Kidney glomerular epithelial cell (primary cell): ENCODE results near the gene OVAAL.
"Not testable (repeated sequence)": the region's sequence is repeated elsewhere in the genome, so short reads cannot be mapped to it uniquely, and the experiment has no call there.

ENCODE experiments used
- DNase-seq: peaks from one replicate; lab custom pipeline; 2025; lab: John Stamatoyannopoulos, UW

Gene OVAAL

DNA sequence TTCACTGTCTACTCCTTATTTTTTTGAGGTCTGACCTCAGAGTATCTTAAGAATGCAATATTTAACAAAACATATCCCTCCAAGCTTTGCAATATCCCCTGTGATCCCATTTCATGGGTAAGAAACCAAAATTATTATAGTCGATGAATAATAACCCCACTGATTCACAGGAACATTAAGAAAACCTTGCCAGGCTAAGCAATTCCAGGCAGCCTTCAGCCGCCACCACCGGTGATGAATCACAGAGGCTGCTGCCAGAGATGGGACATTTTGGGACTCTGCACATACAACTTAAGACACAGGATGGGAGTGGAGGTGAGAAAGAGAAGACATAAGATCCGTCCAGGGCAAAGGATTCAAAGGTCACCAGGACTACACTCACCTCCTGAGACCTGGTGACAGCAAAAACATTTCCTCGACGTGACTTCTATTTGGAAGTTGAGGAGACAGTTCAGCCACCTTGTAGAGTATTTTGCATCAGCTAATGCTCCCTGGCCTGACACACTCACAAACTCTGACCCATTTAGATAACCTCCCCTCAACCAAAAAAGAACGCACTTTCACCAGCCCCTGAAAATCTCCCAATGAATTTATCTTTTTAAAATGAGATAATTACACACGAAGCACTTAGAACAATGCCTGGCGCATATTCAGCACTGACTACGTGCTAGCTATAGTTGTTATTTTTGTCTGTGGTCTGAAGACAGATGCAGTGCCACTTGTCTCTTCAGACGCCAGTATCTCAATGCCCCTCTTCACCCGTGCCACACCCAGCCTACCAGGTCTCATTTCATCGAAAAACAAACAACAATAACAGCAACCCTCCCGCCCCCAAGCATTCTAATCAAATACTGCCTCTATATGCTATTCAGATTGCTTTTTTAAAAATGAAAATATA lies 17.8 kb upstream of the OVAAL start:
- no peak for DNase-seq

DNA sequence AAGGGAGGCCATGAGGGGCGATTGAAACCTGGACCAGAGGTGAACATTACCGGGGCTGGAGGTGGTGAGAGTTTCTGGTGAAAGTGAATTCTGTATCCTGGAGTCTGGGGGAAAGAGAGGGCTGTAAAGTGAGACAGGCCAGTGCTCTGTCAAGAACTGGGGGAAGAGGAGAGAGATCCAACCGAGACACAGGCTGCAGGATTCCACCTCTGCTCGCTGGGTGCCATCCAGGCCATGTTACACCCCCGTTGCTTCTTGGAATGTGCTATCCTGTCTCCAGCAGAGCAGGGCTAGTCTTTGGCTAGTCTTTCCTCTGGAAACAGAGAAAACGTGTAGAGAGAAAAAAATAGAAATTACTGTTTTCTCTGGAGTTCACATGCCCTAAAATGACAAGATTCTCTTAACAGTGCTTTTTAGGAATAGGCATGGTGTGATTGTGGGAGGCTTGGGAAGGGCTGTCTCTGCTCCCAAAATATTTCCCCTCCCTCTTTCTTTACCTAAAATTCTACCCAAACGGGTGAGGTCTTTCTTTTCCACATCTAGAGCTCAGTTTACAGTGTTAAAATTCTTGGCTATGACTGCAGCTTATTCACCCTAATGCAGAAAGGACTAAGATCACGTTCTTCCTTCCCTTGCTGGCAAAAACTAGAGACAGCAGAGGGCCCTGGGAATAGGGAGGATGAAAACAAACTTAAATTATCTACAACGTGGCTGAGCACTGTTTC lies 16.5 kb upstream of the OVAAL start:
- peak; percentile 52 for DNase-seq

DNA sequence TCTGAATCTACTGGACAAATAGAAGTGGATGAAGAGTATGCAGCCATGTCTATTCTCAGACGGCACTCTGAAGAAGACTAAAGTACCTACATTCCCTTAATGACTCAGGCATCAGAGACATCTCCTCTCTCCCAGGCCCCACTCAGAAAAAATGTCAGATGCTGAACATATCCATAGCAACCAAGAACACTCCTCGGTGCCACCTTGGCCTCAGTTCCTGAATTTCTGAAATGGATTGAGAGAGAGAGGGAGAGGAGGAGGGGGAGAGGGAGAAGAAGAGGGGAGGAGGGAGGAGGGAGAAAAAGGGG lies 16.0 kb upstream of the OVAAL start:
- peak; percentile 77 for DNase-seq

DNA sequence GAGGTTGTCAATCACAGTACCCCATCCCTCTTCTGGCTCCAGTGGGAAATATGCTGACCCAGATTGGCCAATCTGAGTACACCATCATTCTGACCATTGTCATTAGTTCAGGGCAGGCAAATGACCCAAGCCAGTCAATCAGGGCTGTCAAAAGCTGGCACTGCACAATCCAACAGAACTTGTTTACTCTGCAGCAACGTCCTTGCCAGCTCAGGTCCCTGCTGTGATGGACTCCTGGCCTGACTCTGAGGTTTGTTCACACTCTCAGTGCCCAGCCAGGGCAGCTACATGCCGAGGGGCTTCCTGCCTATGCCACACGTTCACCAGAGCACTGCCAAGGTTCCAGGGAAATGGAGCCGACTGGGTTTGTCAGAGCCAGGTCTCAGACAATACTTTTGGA lies 14.7 kb upstream of the OVAAL start:
- DNase-seq, result no peak

DNA sequence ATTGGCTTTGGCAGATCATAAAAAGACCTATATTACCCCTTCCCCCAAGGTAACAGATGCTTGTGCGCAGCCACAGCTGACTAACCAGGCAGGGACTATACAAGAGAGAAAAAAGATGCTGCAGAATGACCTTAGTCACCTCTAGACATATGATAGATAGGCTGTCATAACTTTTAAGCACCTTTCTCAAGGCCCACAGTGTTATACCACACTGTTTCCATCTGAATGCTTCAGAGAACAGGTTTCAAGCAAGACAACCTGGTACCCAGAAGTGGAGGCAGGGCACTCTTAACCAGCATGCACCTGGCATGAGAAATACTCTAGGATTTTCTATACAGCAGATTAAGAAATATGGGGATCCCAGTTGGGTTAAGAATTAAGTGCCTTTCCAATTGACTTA lies 12.8 kb upstream of the OVAAL start:
- no peak for DNase-seq

GRCh38 chr1:180548686-180549317 lies 10.0 kb upstream of the OVAAL start:
- DNase-seq, result peak; percentile 27

GRCh38 chr1:180549770-180550169 lies 9.0 kb upstream of the OVAAL start:
- DNase-seq, result not testable (repeated sequence)

GRCh38 chr1:180550241-180550640 lies 8.5 kb upstream of the OVAAL start:
- DNase-seq, result no peak

DNA sequence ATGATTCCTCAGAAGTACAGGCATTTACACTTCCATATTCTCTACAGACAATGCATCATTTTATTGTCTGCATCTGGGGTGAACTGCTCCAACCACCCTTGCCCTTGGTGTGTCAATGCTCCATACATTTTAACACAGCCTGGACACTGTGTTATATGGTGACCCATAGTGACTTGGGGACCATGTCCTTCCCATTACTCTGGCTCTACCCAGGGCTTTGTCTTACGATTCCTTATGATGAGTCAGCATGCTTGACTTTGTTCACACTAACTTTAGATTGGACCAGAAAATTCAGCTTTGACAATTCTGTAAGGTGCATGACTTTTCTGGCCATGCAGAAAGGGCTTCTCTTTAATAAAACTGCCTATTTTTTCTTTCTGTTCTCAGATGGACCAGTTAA lies 6.8 kb upstream of the OVAAL start:
- no peak for DNase-seq

- not testable (repeated sequence) for DNase-seq
These were observed 5.7 kb upstream of the OVAAL start for GRCh38 chr1:180553046-180553445.

DNA sequence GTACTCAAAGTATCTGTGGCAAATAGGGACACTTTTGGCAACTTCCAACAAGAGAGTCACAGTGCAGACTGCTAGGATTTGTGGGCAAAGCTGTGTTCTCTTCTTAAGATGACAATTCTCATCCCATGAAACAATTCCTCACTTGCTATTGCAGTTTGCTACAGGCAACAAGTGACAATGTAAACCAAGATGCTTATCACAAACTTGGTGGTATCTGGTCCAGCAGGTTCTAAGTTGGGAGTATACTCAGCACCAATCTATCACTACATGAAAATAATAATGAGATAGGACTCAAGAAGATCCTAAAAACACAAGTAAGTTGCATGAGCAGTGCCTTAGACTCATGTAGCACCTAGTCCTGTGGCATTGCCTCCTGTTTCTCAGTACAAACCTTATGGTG lies 3.4 kb upstream of the OVAAL start:
- DNase-seq, result no peak

GRCh38 chr1:180560200-180560867 lies 1.6 kb downstream of the OVAAL start:
- no peak for DNase-seq

GRCh38 chr1:180560868-180561600 lies 2.3 kb downstream of the OVAAL start:
- DNase-seq, result no peak

DNA sequence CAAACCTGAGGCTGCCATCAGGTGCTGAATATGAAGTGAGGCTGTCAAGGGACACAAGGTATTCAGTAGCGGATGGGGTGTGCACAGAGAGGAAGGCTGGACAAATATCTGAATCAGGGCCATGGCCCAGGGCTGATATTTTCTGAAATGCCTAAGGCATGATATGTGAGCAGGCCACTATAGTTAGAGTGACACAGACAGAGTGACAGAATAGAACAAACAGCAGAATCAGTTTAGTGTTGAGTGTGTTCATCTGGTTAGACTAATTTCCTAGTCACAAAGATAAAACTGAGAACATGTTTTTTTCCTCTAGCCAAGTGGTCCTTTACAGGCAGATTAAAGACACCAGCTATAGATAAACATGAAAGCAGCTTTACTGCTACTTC lies 3.9 kb downstream of the OVAAL start:
- no peak for DNase-seq

- peak; percentile 16 for DNase-seq
These were observed 4.5 kb downstream of the OVAAL start for GRCh38 chr1:180563026-180563827.

DNA sequence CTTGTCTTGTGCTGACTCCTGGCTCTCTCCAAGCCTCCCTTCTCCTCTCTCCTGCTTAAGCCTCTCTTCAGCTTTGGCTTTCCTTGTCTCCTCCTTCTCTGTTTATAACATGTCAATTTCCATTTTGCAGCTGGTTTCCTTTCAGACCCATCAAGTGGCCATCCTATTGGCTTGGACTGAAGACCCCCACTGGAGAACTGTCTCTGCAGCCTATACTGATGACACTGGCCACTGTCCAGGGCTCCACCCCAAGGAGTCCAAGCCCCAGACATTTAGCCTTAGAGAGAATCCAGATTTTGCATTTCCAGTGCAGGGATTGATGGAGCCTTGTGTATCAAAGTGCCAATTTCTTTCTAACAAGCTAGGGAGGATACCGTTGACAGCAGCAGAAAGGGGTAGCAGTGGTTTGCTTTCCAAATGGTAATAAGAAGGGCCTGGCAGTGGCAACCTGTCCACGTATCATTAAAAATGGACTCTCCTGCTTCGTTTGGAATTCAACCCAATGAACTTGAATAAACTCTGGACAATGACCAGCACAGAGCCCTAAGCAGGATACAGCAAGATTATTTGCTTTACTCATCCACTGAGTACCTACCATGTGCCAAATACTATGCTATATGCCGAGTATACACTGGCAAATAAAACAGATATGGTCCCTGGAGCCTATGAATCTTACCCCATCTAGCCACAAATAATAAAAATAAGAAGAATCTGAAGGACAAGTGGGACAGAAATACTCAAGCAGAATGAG lies 6.5 kb downstream of the OVAAL start:
- no peak for DNase-seq

DNA sequence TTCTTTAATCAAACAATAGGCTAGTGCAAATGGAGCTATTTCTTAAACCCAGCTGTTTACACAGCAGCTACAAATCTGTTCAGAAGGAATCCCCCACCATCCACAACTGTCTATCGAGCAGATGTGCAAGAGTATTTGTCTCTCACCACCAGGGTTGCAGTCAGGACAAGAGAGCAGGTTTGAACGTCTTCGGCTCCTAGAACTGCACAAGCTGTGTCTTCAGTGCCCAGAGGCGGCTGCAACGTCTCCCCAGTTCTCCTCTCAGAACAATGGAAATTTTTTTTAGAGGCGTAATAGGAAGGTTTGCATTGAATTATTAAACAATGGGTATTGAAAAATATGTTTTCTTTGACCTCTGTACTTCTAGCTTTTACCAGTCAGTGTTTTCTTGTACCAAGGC lies 7.3 kb downstream of the OVAAL start:
- DNase-seq, result no peak

- no peak for DNase-seq
These were observed 7.7 kb downstream of the OVAAL start for GRCh38 chr1:180566495-180566894.

- no peak for DNase-seq
These were observed 8.9 kb downstream of the OVAAL start for GRCh38 chr1:180567654-180568053.

GRCh38 chr1:180568184-180568583 lies 9.4 kb downstream of the OVAAL start:
- no peak for DNase-seq
